ENCODE data around the gene RRAGB.
"Not testable (repeated sequence)": the region's sequence is repeated elsewhere in the genome, so short reads cannot be mapped to it uniquely, and the experiment has no call there.

The RRAGB gene

GRCh38 chrX:55774419-55774818 lies 56.9 kb downstream of the RRAGB start:
- DNase-seq, result not testable (repeated sequence)

- no peak for DNase-seq
Observed at GRCh38 chrX:55777596-55777995, 60.0 kb downstream of the RRAGB start.

- no peak for DNase-seq
Observed at GRCh38 chrX:55778322-55778721, 60.8 kb downstream of the RRAGB start.

- DNase-seq, result no peak
Observed at GRCh38 chrX:55783723-55784122, 66.2 kb downstream of the RRAGB start.

- DNase-seq, result no peak
Observed at GRCh38 chrX:55787063-55787462, 69.5 kb downstream of the RRAGB start.

- no peak for DNase-seq
Observed at GRCh38 chrX:55787727-55788126, 70.2 kb downstream of the RRAGB start.

- DNase-seq, result no peak
Observed at GRCh38 chrX:55794405-55794804, 76.9 kb downstream of the RRAGB start.

- DNase-seq, result no peak
Observed at GRCh38 chrX:55796496-55796895, 78.9 kb downstream of the RRAGB start.

GRCh38 chrX:55801811-55802210 lies 84.3 kb downstream of the RRAGB start:
- no peak for DNase-seq
